Mesendoderm (in vitro differentiated cells): ENCODE data around the gene WDFY2.
A peak's percentile ranks its signal among the peaks of the same experiment; 100 is the strongest.
"Not testable (repeated sequence)": the region's sequence is repeated elsewhere in the genome, so short reads cannot be mapped to it uniquely, and the experiment has no call there.

Source experiments
- DNase-seq: peaks from one replicate; pipeline ENCODE4 v3.0.0; 2013
- H2AK5ac ChIP-seq: 2 replicates; pipeline ENCODE4 v1.6.1; 2013; ENCODE audit warnings: low read length, inconsistent platforms
- H2BK120ac ChIP-seq: 2 replicates; pipeline ENCODE4 v1.6.1; 2013; ENCODE audit warnings: low read depth, mild to moderate bottlenecking, low read length, moderate library complexity, mixed read lengths
- H2BK15ac ChIP-seq: replicated peaks from 2 replicates; pipeline ENCODE4 v1.6.1; 2013; ENCODE audit warnings: low read depth, mild to moderate bottlenecking, moderate library complexity
- H2BK5ac ChIP-seq: 2 replicates; pipeline ENCODE4 v1.6.1; 2013; ENCODE audit warnings: low read length, inconsistent platforms
- H3K18ac ChIP-seq: 2 replicates; pipeline ENCODE4 v1.6.1; 2013; ENCODE audit warnings: mild to moderate bottlenecking, low read length, mixed read lengths
- H3K23ac ChIP-seq: one replicate; pipeline ENCODE4 v1.6.1; 2013; ENCODE audit warnings: low read length
- H3K27ac ChIP-seq: 2 replicates; pipeline ENCODE4 v1.5.1; 2013; ENCODE audit warnings: low read depth, mild to moderate bottlenecking, inconsistent platforms, low read length, moderate library complexity
- H3K27me3 ChIP-seq: 2 replicates; pipeline ENCODE4 v1.6.1; 2013; ENCODE audit warnings: low read length, control low read depth, mild to moderate bottlenecking, inconsistent platforms; ENCODE audit not compliant: insufficient read depth, poor library complexity
- H3K36me3 ChIP-seq: 2 replicates; pipeline ENCODE4 v1.6.1; 2013; ENCODE audit warnings: low read length, inconsistent platforms; ENCODE audit not compliant: control insufficient read depth, insufficient read depth
- H3K4ac ChIP-seq: one replicate; pipeline ENCODE4 v1.6.1; 2013; ENCODE audit warnings: low read depth, mild to moderate bottlenecking, low read length, moderate library complexity
- H3K4me1 ChIP-seq: 2 replicates; pipeline ENCODE4 v1.6.1; 2013; ENCODE audit warnings: low read depth, low read length, inconsistent platforms; ENCODE audit not compliant: control insufficient read depth
- H3K4me2 ChIP-seq: 2 replicates; pipeline ENCODE4 v1.6.1; 2013; ENCODE audit warnings: low read length
- H3K4me3 ChIP-seq: 2 replicates; pipeline ENCODE4 v1.5.1; 2013; ENCODE audit warnings: mild to moderate bottlenecking, low read length
- H3K56ac ChIP-seq: one replicate; pipeline ENCODE4 v1.6.1; 2013; ENCODE audit warnings: low read length
- H3K79me1 ChIP-seq: 2 replicates; pipeline ENCODE4 v1.6.1; 2013; ENCODE audit warnings: low read length, inconsistent platforms
- H3K79me2 ChIP-seq: 2 replicates; pipeline ENCODE4 v1.6.1; 2013; ENCODE audit warnings: mild to moderate bottlenecking, low read length; ENCODE audit not compliant: control insufficient read depth, insufficient read depth
- H3K9ac ChIP-seq: 2 replicates; pipeline ENCODE4 v1.6.1; 2013; ENCODE audit warnings: low read length, inconsistent platforms
- H4K5ac ChIP-seq: one replicate; pipeline ENCODE4 v1.6.1; 2013; ENCODE audit warnings: low read length
- H4K8ac ChIP-seq: one replicate; pipeline ENCODE4 v1.6.1; 2013; ENCODE audit warnings: low read depth, mild to moderate bottlenecking, control low read depth, low read length, moderate library complexity
- WGBS: extraction: QIAGEN DNeasy Blood & Tissue Kit; methylation state at CpG from one replicate; pipeline ENCODE4 v1.1.7; 2013; ENCODE audit warnings: low lambda C conversion rate, missing lambda C conversion rate; ENCODE audit not compliant: insufficient coverage; ENCODE audit errors: extremely low coverage; 5-methylcytosine and 5-hydroxymethylcytosine counted together

The WDFY2 gene

GRCh38 chr13:51590231-51590970, 6.1 kb downstream of the WDFY2 start:
- Histone ChIP-seq H2BK5ac (no peak overlapping the region), H3K4me1 (peaks cover 8% of the 10 kb centered on the region)

DNA sequence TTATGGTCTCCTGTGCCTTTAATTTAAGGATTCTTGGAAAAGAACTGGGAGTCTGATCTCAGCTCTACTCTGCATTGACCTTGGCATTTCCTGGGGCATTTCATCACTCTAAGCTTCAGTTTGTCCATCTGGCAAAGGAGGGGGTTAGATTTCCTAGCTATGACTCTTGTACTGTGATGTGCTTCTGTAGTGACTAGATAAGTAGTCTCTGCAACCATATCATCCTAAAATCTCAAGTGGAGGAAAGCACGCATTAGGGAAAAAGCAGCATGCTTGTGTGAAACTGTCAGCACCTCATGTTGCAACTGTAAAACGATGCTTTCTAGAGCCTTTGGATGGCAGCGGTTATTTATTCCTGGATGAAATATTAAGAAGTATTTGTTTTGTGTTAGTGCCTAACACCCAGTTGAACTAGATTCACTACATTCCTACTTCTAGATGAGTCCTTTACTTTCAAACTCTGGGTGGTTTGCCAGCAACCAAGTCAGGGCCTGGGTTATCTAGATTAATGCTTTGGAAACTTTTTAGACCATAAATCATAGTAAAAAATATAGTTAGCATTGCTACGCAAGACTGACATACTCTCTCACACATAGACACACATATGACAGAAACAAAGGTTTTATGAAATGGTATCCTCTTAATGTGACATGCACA, 6.8 kb downstream of the WDFY2 start:
- no peak overlapping the region for H2BK120ac ChIP-seq
- H2BK15ac ChIP-seq = no peak overlapping the region
- no peak overlapping the region for H3K27ac ChIP-seq
- no peak overlapping the region for H3K23ac ChIP-seq
- H3K4me2 ChIP-seq = no peak overlapping the region
- peaks cover 30% of the 10 kb centered on the region for H3K79me2 ChIP-seq
- H3K4ac ChIP-seq = no peak overlapping the region
- DNase-seq = peak; percentile 78
- H3K36me3 ChIP-seq = no peaks in the 10 kb centered on the region
- no peak overlapping the region for H2AK5ac ChIP-seq
- no peak overlapping the region for H2BK5ac ChIP-seq
- peak overlapping the region; percentile 2 for H3K9ac ChIP-seq
- H3K27me3 ChIP-seq = no peaks in the 10 kb centered on the region
- no peak overlapping the region for H3K18ac ChIP-seq
- no peak overlapping the region for H4K8ac ChIP-seq
- no peak overlapping the region for H3K4me3 ChIP-seq
- WGBS = no CpG with 5 or more reads among the region's 4 CpGs
- H4K5ac ChIP-seq = no peak overlapping the region
- peaks cover 11% of the 10 kb centered on the region for H3K79me1 ChIP-seq
- no peak overlapping the region for H3K56ac ChIP-seq
- H3K4me1 ChIP-seq = peaks cover 8% of the 10 kb centered on the region

More at GRCh38 chr13:51590231-51590970, 6.1 kb downstream of the WDFY2 start:
- no peak overlapping the region for H2BK120ac ChIP-seq
- no peak overlapping the region for H2BK15ac ChIP-seq
- H3K4me3 ChIP-seq = no peak overlapping the region
- no peak overlapping the region for H3K18ac ChIP-seq
- DNase-seq = no peak
- peaks cover 33% of the 10 kb centered on the region for H3K79me2 ChIP-seq
- no peak overlapping the region for H3K9ac ChIP-seq
- no peak overlapping the region for H3K4ac ChIP-seq
- H3K27me3 ChIP-seq = no peaks in the 10 kb centered on the region
- no peak overlapping the region for H3K4me2 ChIP-seq
- H3K56ac ChIP-seq = no peak overlapping the region
- peaks cover 11% of the 10 kb centered on the region for H3K79me1 ChIP-seq
- no CpG with 5 or more reads among the region's 1 CpG for WGBS
- no peak overlapping the region for H2AK5ac ChIP-seq
- no peak overlapping the region for H4K8ac ChIP-seq
- no peaks in the 10 kb centered on the region for H3K36me3 ChIP-seq
- H4K5ac ChIP-seq = no peak overlapping the region
- H3K27ac ChIP-seq = no peak overlapping the region
- no peak overlapping the region for H3K23ac ChIP-seq

GRCh38 chr13:51591938-51592337, 7.7 kb downstream of the WDFY2 start:
- H2BK120ac ChIP-seq, H3K27me3 ChIP-seq, DNase-seq, H4K5ac ChIP-seq, H3K56ac ChIP-seq, H3K23ac ChIP-seq, H3K4me3 ChIP-seq, H2AK5ac ChIP-seq, H3K4ac ChIP-seq, H3K27ac ChIP-seq, H4K8ac ChIP-seq, H2BK15ac ChIP-seq, H3K36me3 ChIP-seq, H3K4me2 ChIP-seq, H3K18ac ChIP-seq, H2BK5ac ChIP-seq, H3K9ac ChIP-seq: not testable (repeated sequence)
- peaks cover 11% of the 10 kb centered on the region for H3K4me1 ChIP-seq
- H3K79me2 ChIP-seq = peaks cover 35% of the 10 kb centered on the region
- WGBS = no CpG with 5 or more reads among the region's 1 CpG
- H3K79me1 ChIP-seq = peaks cover 14% of the 10 kb centered on the region

DNA sequence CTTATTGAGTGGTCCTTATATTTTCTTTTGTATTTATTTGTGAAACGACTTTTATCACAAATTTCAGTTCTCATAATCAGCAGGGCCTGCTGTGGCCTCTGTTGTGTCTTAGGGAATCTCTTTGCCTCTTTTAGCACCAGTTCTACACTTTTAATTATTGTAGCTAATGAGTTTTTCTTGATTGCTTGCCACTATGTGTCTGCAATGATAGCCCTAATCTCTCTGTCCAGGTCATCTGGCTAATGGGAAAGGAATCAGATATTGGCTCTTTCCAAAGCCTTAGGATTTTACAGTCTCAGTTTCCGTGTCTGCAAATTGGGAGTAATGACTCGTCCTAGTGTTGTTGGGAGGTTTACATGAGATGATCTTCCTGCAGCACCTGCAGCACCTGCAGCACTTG, 10.2 kb downstream of the WDFY2 start:
- Histone ChIP-seq H3K18ac (no peak overlapping the region), H2BK120ac (no peak overlapping the region), H3K4ac (no peak overlapping the region), H3K79me1 (peaks cover 17% of the 10 kb centered on the region), H3K79me2 (peaks cover 37% of the 10 kb centered on the region), H3K4me2 (no peak overlapping the region), H3K27me3 (no peaks in the 10 kb centered on the region), H3K56ac (no peak overlapping the region), H2BK15ac (no peak overlapping the region), H3K36me3 (no peaks in the 10 kb centered on the region), H4K5ac (no peak overlapping the region), H2AK5ac (no peak overlapping the region), H3K4me1 (peaks cover 8% of the 10 kb centered on the region), H2BK5ac (no peak overlapping the region), H4K8ac (no peak overlapping the region), H3K23ac (no peak overlapping the region), H3K27ac (no peak overlapping the region), H3K4me3 (no peak overlapping the region), H3K9ac (no peak overlapping the region)
- peak; percentile 26 for DNase-seq
- no CpG with 5 or more reads among the region's 3 CpGs for WGBS

DNA sequence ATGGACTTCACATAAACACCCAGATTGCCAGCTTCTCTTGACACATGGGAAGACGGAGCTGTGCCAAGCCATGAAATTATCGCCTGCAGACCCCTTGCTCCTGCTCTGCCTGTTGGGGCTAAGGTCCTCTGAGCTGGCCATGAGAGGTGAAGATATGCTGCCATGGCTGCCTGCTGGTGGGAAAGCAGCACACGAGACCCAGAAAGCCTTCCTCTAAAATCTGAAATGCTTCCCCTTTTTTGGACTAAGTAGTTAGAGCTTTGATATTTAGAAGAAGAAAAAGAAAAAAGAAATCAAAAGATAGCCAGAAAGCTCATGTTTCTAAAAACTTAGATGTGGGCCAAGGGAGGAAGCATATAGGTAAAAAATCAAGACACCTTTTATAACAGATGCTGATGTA, 11.2 kb downstream of the WDFY2 start:
- Histone ChIP-seq H3K23ac (no peak overlapping the region), H3K4me2 (no peak overlapping the region), H3K4ac (no peak overlapping the region), H2BK15ac (no peak overlapping the region), H3K56ac (no peak overlapping the region), H4K5ac (no peak overlapping the region), H3K36me3 (no peaks in the 10 kb centered on the region), H2AK5ac (no peak overlapping the region), H3K18ac (peak overlapping the region; percentile 12), H3K9ac (no peak overlapping the region), H3K27ac (no peak overlapping the region), H2BK5ac (no peak overlapping the region), H4K8ac (no peak overlapping the region), H3K4me3 (no peak overlapping the region), H2BK120ac (no peak overlapping the region), H3K27me3 (no peaks in the 10 kb centered on the region), H3K79me2 (peaks cover 34% of the 10 kb centered on the region), H3K79me1 (peaks cover 18% of the 10 kb centered on the region), H3K4me1 (peaks cover 6% of the 10 kb centered on the region)
- no CpG with 5 or more reads among the region's 3 CpGs for WGBS
- DNase-seq = no peak
